RWPE1 (cell line): ENCODE data around the gene PCBP3.
"Not testable (repeated sequence)": the region's sequence is repeated elsewhere in the genome, so short reads cannot be mapped to it uniquely, and the experiment has no call there.

ENCODE experiments used
- CTCF ChIA-PET: fragments of 350-600 bp; sonication (Branson Sonifier 250); formaldehyde crosslinking; extraction: SDS; loops from one replicate; lab custom pipeline; 2021; lab: Yijun Ruan, JAX
- POLR2A ChIA-PET: fragments of 400-600 bp; formaldehyde crosslinking; extraction: SDS; loops from one replicate; lab custom pipeline; 2020; ENCODE audit warnings: antibody characterized with exemption; ENCODE audit not compliant: low non-redundant PET; lab: Yijun Ruan, JAX
- DNase-seq: peaks from one replicate; pipeline ENCODE4 v3.0.0; 2012; ENCODE audit warnings: low spot score
- H3K27ac ChIP-seq: fragments of 450-650 bp; 2 replicates; pipeline ENCODE4 v1.5.1; 2017
- TF ChIP-seq, protein P1 (sequence below): fragments of 450-650 bp; conservative IDR thresholded peaks from 2 replicates; pipeline ENCODE4 v1.5.1; 2017; ENCODE audit warnings: low read depth, mild to moderate bottlenecking

Gene PCBP3

DNA sequence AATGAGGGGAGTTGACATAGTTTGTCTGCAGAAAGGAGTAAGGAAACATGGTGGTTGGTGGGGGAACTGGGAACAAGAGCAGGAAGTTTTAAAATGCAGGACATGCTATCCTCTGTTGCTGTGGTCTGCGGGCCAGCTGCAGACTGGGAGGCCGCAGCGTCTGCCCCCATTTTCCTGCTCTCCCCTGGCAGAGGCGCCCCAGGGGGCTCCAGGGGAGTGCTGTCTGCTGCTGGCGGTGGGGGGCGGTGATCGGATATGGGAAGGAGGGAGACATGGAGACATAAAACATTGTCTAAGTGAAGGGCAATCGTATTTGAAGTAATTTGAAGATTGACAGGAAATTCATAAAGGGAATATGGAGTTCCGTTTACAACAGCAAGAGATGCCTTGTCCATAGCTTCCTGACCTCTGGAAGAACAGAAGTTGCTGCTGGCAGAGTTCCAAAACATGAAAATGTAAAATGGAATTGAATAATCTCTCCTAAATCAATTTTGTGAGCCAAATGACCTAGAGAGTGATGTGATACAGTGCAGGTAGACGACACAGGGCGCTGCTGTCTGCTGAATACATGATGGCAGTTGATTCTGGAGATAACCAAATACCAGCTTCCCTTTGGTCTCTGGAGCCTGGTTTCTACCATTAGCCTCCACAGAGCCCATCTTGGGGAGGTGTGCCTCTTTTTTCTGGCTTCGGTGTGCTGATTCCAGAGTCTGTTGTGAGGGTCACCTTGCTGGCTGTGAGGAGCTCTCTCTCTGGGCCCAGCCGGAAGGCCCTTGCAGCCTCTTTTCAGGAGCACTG, 61.0 kb downstream of the PCBP3 start:
- CTCF ChIA-PET, result no interaction called here
- H3K27ac ChIP-seq, result no peak overlapping the region
- POLR2A ChIA-PET, result no interaction called here
- TF ChIP-seq, protein P1, sequence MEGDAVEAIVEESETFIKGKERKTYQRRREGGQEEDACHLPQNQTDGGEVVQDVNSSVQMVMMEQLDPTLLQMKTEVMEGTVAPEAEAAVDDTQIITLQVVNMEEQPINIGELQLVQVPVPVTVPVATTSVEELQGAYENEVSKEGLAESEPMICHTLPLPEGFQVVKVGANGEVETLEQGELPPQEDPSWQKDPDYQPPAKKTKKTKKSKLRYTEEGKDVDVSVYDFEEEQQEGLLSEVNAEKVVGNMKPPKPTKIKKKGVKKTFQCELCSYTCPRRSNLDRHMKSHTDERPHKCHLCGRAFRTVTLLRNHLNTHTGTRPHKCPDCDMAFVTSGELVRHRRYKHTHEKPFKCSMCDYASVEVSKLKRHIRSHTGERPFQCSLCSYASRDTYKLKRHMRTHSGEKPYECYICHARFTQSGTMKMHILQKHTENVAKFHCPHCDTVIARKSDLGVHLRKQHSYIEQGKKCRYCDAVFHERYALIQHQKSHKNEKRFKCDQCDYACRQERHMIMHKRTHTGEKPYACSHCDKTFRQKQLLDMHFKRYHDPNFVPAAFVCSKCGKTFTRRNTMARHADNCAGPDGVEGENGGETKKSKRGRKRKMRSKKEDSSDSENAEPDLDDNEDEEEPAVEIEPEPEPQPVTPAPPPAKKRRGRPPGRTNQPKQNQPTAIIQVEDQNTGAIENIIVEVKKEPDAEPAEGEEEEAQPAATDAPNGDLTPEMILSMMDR, result no peak
- no peak for DNase-seq

DNA sequence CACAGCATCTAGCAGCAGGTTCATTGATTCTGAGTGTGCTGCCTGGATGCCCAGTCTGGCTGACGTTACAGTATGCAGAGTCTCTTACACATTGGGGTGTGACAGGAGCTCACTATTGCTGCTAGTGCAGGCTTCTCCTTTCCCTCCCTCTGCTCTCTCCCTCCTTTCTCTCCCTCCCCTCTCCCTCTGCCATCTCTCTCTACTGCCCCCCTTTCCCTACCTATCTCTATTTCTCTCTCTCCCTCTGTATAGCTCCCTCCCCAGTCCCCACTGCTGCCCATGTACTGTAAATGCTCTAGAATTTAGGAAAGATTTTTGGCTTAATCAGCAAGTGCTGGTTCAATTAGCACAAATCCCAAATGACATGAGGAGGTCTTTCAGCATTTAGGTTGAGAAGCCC, 62.8 kb downstream of the PCBP3 start:
- TF ChIP-seq, protein P1, result no peak
- POLR2A ChIA-PET, result no interaction called here
- H3K27ac ChIP-seq, result no peak overlapping the region
- CTCF ChIA-PET, result no interaction called here
- DNase-seq, result no peak

DNA sequence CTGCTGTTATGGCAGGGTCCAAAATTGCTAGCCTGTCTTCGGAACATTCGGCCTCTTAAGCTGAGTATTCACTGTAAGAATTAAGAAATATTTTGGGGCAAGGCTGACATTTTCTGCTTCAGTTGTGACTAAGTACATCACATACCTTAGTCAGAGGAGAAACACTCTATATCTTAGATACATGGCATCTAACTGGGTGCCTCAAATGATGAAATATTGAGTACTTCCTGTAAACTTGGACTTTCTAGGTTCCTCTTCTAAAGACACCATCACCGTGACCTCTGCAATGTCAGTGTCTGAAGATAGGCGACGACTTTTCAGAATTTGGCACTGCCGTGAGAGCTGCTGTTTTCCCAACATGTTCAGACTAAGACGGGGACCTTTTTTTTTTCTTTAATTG, 65.6 kb downstream of the PCBP3 start:
- ChIA-PET CTCF (no interaction called here), POLR2A (no interaction called here)
- H3K27ac ChIP-seq, result no peak overlapping the region
- DNase-seq, result no peak
- TF ChIP-seq, protein P1, result no peak

DNA sequence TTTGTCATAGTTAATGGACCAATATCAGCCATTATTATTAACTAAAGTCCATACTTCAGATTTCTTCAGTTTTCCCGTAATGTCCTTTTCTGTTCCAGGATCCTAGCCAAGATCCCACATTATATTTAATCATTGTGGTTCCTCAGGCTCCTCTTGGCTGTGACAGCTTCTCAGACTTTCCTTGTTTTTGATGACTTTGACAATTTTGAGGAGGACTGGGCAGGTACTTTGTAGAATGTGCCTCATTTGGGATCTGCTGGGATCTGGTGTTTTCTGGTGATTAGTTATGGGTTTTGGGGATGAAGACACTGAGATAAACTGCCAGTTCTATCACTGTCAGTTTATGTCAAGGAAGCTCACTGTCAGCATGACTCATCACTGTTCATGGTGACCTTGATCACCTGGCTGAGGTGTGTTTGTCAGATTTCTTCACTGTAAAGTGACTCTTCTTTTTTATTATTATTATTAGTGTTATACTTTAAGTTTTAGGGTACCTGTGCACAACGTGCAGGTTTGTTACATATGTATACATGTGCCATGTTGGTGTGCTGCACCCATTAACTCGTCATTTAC, 66.3 kb downstream of the PCBP3 start:
- no peak for DNase-seq
- TF ChIP-seq, protein P1, result no peak
- no peak overlapping the region for H3K27ac ChIP-seq
- CTCF ChIA-PET, result no interaction called here
- POLR2A ChIA-PET, result no interaction called here

DNA sequence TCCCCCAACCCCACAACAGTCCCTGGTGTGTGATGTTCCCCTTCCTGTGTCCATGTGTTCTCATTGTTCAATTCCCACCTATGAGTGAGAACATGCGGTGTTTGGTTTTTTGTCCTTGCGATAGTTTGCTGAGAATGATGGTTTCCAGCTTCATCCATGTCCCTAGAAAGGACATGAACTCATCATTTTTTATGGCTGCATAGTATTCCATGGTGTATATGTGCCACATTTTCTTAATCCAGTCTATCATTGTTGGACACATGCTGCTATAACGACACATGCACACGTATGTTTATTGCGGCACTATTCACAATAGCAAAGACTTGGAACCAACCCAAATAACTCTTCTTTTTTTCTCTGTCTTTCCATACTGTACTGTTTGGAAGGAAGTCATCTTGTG, 66.8 kb downstream of the PCBP3 start:
- CTCF ChIA-PET, POLR2A ChIA-PET, H3K27ac ChIP-seq, DNase-seq: not testable (repeated sequence)

DNA sequence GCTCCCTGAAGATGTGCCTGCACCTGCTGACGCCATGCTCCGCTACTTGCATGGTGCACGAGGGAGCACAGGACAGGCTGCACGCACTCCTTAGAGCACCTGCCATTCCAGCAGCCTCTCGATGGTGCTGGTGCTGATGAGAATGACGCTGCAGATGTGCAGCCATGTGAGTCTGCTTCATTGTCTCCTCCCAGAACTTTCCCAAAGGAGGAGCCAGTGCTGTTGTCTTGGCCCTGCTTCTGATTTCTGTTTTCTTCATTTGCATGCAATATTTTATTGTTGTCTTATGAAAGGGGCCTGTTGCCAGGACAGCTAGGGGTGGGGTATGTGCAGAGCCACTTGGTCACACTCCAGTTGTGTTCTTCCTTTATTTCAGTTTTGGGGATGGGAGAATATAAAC, 70.1 kb downstream of the PCBP3 start:
- ChIA-PET CTCF (no interaction called here), POLR2A (no interaction called here)
- TF ChIP-seq, protein P1, result no peak
- no peak for DNase-seq
- H3K27ac ChIP-seq, result no peak overlapping the region

DNA sequence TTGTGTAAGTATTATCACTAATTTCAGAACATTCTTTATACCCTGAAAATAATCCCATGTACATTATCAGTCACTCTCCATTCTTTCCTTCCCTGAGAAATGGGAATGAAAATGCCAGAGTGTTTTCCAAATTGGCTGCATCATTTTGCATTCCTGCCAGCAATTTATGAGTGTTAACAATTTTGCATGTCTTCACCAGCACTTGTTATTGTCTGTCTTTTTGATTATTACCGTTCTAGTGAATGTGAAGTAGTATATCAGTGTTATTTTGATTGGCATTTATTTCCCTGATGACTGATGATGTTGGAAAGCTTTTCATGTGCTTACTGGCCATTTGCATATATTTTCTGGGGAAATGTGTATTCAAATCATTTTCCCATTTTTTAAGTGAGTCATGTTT, 71.9 kb downstream of the PCBP3 start:
- TF ChIP-seq, protein P1, result no peak
- POLR2A ChIA-PET, result no interaction called here
- no peak overlapping the region for H3K27ac ChIP-seq
- CTCF ChIA-PET, result no interaction called here
- DNase-seq, result no peak
